Measurements from ENCODE around the gene TROAP. TPM values are rescaled to one million over a fixed set of nuclear protein-coding genes. Genes with fewer than 3 reads are reported as not detected.
"Not testable (repeated sequence)": the region's sequence is repeated elsewhere in the genome, so short reads cannot be mapped to it uniquely, and the experiment has no call there.

Gene TROAP
- total and polyA plus RNA-seq, 4 donors: 5.1 to 15.7 (median 11.1) TPM

DNA sequence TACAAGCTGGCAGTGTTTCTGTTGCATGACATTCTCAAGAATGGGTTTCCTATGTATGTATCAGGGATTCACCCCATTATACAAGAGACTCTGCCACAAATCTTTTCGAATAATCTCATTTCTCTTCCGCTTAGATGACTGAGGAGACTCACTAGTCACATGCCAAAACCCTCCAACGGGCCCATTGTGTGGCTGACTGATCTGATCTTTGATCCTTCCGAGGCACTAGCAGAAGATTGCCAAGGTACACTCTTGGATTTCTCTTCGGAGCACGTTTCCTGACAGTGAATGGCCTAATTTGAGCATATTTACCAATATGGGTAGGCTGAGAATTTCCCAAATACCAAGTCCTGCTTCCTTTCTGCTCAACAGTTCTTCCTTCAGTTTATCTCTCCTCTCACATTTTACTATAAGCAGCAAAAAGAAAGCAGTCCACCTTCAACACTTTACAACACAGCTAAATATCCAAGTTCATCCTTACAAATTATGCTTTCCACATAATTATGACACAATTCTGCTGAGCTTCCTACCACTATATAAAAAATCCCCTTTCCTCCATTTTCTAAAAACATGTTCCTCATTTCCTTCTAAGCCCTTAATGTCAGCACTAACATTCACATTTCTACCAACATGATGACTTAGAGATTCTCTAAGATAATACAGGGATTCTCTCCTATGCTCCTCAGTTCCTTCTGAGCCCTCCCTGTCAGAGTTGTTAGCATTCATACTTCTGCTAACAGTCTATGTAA is 17.1 kb upstream of the TROAP start:
- no peak overlapping the region for H3K27ac ChIP-seq (ENCODE audit: low read depth, low read length)
- H3K4me1 ChIP-seq (ENCODE audit: control insufficient read depth, insufficient read depth, low read length): no peaks in the 10 kb centered on the region
- DNase-seq (ENCODE audit: low read depth in 4 of 6, low spot score in 6 of 6): no peak
- H3K4me3 ChIP-seq (ENCODE audit: low read depth, low read length): no peak overlapping the region
- H3K9me3 ChIP-seq (ENCODE audit: control insufficient read depth, insufficient read depth, low read length): no peaks in the 10 kb centered on the region
- 77% methylated on average over 6 of the region's 6 CpGs for WGBS (ENCODE audit: insufficient coverage)
- H3K36me3 ChIP-seq (ENCODE audit: control insufficient read depth, insufficient read depth, low read length): no peaks in the 10 kb centered on the region
- peaks cover 16% of the 10 kb centered on the region for H3K27me3 ChIP-seq (ENCODE audit: control insufficient read depth, insufficient read depth, low read length)

- Histone ChIP-seq H3K4me1 (ENCODE audit: control insufficient read depth, insufficient read depth, low read length) (no peaks in the 10 kb centered on the region), H3K36me3 (ENCODE audit: control insufficient read depth, insufficient read depth, low read length) (no peaks in the 10 kb centered on the region), H3K27me3 (ENCODE audit: control insufficient read depth, insufficient read depth, low read length) (peaks cover 5% of the 10 kb centered on the region), H3K27ac (ENCODE audit: low read depth, low read length) (no peak overlapping the region), H3K4me3 (ENCODE audit: low read depth, low read length) (no peak overlapping the region), H3K9me3 (ENCODE audit: control insufficient read depth, insufficient read depth, low read length) (no peaks in the 10 kb centered on the region)
- WGBS (ENCODE audit: insufficient coverage): 90% methylated on average over 5 of the region's 7 CpGs
- no peak for DNase-seq (ENCODE audit: low read depth in 4 of 6, low spot score in 6 of 6)
These were observed 13.7 kb upstream of the TROAP start for GRCh38 chr12:49309386-49309785.

DNA sequence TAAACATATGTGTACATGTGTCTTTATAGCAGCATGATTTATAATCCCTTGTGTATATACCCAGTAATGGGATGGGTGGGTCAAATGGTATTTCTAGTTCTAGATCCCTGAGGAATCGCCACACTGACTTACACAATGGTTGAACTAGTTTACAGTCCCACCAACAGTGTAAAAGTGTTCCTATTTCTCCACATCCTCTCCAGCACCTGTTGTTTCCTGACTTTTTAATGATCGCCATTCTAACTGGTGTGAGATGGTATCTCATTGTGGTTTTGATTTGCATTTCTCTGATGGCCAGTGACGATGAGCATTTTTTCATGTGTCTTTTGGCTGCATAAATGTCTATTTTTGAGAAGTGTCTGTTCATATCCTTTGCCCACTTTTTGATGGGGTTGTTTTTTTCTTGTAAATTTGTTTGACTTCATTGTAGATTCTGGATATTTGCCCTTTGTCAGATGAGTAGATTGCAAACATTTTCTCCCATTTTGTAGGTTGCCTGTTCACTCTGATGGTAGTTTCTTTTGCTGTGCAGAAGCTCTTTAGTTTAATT is 12.5 kb upstream of the TROAP start:
- no CpG with 5 or more reads among the region's 3 CpGs for WGBS (ENCODE audit: insufficient coverage)

DNA sequence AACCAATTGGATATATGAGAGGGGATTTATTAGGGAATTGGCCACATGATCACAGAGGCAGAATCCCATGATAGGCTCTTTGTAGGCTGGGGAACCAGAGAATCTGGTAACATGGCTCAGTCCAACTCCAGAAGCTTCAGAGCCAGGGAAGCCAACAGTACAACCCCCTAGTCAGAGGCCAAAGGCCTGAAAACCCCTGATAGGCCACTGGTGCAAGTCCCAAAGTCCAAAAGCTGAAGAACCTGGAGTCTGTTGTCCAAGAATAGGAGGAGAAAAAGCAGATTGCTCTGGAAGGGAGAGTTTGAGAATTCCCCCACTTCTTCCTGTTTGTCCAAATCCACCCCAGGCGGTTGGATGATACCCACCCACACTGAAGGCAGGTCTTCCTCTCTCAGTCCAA is 8.2 kb upstream of the TROAP start:
- 71% methylated on average over 1 of the region's 1 CpG for WGBS (ENCODE audit: insufficient coverage)
- H3K4me3 ChIP-seq (ENCODE audit: low read depth, low read length): no peak overlapping the region
- DNase-seq (ENCODE audit: low read depth in 4 of 6, low spot score in 6 of 6): no peak
- no peak overlapping the region for H3K27ac ChIP-seq (ENCODE audit: low read depth, low read length)
- no peaks in the 10 kb centered on the region for H3K9me3 ChIP-seq (ENCODE audit: control insufficient read depth, insufficient read depth, low read length)
- no peaks in the 10 kb centered on the region for H3K4me1 ChIP-seq (ENCODE audit: control insufficient read depth, insufficient read depth, low read length)
- no peaks in the 10 kb centered on the region for H3K36me3 ChIP-seq (ENCODE audit: control insufficient read depth, insufficient read depth, low read length)
- H3K27me3 ChIP-seq (ENCODE audit: control insufficient read depth, insufficient read depth, low read length): no peaks in the 10 kb centered on the region

More for the DNA sequence above, 12.5 kb upstream of the TROAP start:
- DNase-seq (ENCODE audit: low read depth in 4 of 6, low spot score in 6 of 6); H3K27ac ChIP-seq (ENCODE audit: low read depth, low read length); H3K4me3 ChIP-seq (ENCODE audit: low read depth, low read length); H3K27me3 ChIP-seq (ENCODE audit: control insufficient read depth, insufficient read depth, low read length); H3K4me1 ChIP-seq (ENCODE audit: control insufficient read depth, insufficient read depth, low read length); H3K9me3 ChIP-seq (ENCODE audit: control insufficient read depth, insufficient read depth, low read length); H3K36me3 ChIP-seq (ENCODE audit: control insufficient read depth, insufficient read depth, low read length): not testable (repeated sequence)

GRCh38 chr12:49317118-49317517 is 5.9 kb upstream of the TROAP start:
- H3K4me3 ChIP-seq (ENCODE audit: low read depth, low read length); H3K36me3 ChIP-seq (ENCODE audit: control insufficient read depth, insufficient read depth, low read length); H3K4me1 ChIP-seq (ENCODE audit: control insufficient read depth, insufficient read depth, low read length); H3K27ac ChIP-seq (ENCODE audit: low read depth, low read length); H3K27me3 ChIP-seq (ENCODE audit: control insufficient read depth, insufficient read depth, low read length); H3K9me3 ChIP-seq (ENCODE audit: control insufficient read depth, insufficient read depth, low read length); DNase-seq (ENCODE audit: low read depth in 4 of 6, low spot score in 6 of 6): not testable (repeated sequence)
- 100% methylated on average over 1 of the region's 10 CpGs for WGBS (ENCODE audit: insufficient coverage)

DNA sequence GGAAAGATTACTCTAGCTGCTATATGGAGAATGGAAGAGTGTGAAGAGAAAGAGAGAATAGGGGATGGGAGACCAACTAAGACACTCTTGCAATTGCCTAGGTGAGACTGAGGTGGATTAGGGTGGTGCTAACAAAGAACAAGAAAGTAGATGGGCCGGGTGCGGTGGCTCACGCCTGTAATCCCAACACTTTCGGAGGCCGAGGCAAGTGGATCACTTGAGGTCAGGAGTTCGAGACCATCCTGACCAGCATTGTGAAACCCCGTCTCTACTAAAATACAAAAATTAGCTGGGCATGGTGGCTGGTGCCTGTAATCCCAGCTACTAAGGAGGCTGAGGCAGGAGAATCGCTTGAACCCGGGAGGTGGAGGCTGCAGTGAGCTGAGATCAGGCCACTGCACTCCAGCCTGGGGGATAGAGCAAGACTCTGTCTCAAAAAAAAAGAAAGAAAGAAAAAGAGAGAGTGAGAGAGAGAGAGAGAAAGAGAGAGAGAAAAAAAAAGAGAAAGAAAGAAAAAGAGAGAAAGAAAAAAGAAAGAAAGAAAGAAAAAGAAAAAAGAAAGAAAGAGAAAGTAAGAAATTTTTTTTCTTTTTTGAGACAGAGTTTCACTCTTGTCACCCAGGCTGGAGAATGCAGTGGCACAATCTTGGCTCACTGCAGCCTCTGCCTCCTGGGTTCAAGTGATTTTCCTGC is 2.5 kb upstream of the TROAP start:
- peaks cover 18% of the 10 kb centered on the region for H3K4me1 ChIP-seq (ENCODE audit: control insufficient read depth, insufficient read depth, low read length)
- 92% methylated on average over 6 of the region's 9 CpGs for WGBS (ENCODE audit: insufficient coverage)
- not testable (repeated sequence) for H3K9me3 ChIP-seq (ENCODE audit: control insufficient read depth, insufficient read depth, low read length); H3K27ac ChIP-seq (ENCODE audit: low read depth, low read length); H3K4me3 ChIP-seq (ENCODE audit: low read depth, low read length); H3K36me3 ChIP-seq (ENCODE audit: control insufficient read depth, insufficient read depth, low read length); H3K27me3 ChIP-seq (ENCODE audit: control insufficient read depth, insufficient read depth, low read length); DNase-seq (ENCODE audit: low read depth in 4 of 6, low spot score in 6 of 6)

GRCh38 chr12:49322367-49322707 is 718 bp upstream of the TROAP start:
- Histone ChIP-seq H3K36me3 (ENCODE audit: control insufficient read depth, insufficient read depth, low read length) (no peaks in the 10 kb centered on the region), H3K4me1 (ENCODE audit: control insufficient read depth, insufficient read depth, low read length) (peaks cover 18% of the 10 kb centered on the region), H3K27me3 (ENCODE audit: control insufficient read depth, insufficient read depth, low read length) (no peaks in the 10 kb centered on the region), H3K27ac (ENCODE audit: low read depth, low read length) (no peak overlapping the region), H3K9me3 (ENCODE audit: control insufficient read depth, insufficient read depth, low read length) (no peaks in the 10 kb centered on the region), H3K4me3 (ENCODE audit: low read depth, low read length) (peak overlapping the region; percentile 67)
- peak in 1 of 6 donors; percentile 6 for DNase-seq (ENCODE audit: low read depth in 4 of 6, low spot score in 6 of 6)
- WGBS (ENCODE audit: insufficient coverage): 47% methylated on average over 8 of the region's 12 CpGs

- no peaks in the 10 kb centered on the region for H3K27me3 ChIP-seq (ENCODE audit: control insufficient read depth, insufficient read depth, low read length)
- no peaks in the 10 kb centered on the region for H3K9me3 ChIP-seq (ENCODE audit: control insufficient read depth, insufficient read depth, low read length)
- H3K4me1 ChIP-seq (ENCODE audit: control insufficient read depth, insufficient read depth, low read length): peaks cover 18% of the 10 kb centered on the region
- 13% methylated on average over 9 of the region's 19 CpGs for WGBS (ENCODE audit: insufficient coverage)
- no peaks in the 10 kb centered on the region for H3K36me3 ChIP-seq (ENCODE audit: control insufficient read depth, insufficient read depth, low read length)
- no peak for DNase-seq (ENCODE audit: low read depth in 4 of 6, low spot score in 6 of 6)
- H3K4me3 ChIP-seq (ENCODE audit: low read depth, low read length): peak overlapping the region; percentile 67
- no peak overlapping the region for H3K27ac ChIP-seq (ENCODE audit: low read depth, low read length)
These were observed 556 bp downstream of the TROAP start for GRCh38 chr12:49323524-49324097.

DNA sequence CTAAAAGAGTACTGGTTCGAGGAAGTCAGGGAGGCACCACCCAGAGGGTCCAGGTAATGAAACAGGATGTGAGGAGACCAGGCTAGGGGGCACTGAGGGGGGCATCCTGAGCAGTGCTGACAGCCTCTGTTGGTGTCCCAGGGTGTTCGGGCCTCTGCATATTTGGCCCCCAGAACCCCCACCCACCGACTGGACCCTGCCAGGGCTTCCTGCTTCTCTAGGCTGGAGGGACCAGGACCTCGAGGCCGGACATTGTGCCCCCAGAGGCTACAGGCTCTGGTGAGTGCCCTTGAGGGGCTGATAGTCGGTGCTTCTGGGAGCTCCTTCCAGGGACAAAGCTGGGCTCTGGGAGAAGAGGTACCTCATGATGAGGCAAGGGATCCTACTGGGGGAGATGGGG is 2.6 kb downstream of the TROAP start:
- H3K4me1 ChIP-seq (ENCODE audit: control insufficient read depth, insufficient read depth, low read length): peaks cover 18% of the 10 kb centered on the region
- 93% methylated on average over 6 of the region's 6 CpGs for WGBS (ENCODE audit: insufficient coverage)
- no peaks in the 10 kb centered on the region for H3K9me3 ChIP-seq (ENCODE audit: control insufficient read depth, insufficient read depth, low read length)
- no peak overlapping the region for H3K4me3 ChIP-seq (ENCODE audit: low read depth, low read length)
- no peak for DNase-seq (ENCODE audit: low read depth in 4 of 6, low spot score in 6 of 6)
- no peaks in the 10 kb centered on the region for H3K27me3 ChIP-seq (ENCODE audit: control insufficient read depth, insufficient read depth, low read length)
- no peak overlapping the region for H3K27ac ChIP-seq (ENCODE audit: low read depth, low read length)
- peaks cover 6% of the 10 kb centered on the region for H3K36me3 ChIP-seq (ENCODE audit: control insufficient read depth, insufficient read depth, low read length)
